NCI-H128 (cell line): Measurements from ENCODE around the gene PAFAH1B1.
"Not testable (repeated sequence)": the region's sequence is repeated elsewhere in the genome, so short reads cannot be mapped to it uniquely, and the experiment has no call there.

ENCODE experiments used
- DNase-seq: peaks from one replicate; lab custom pipeline; 2025; ENCODE audit not compliant: unreplicated experiment; lab: John Stamatoyannopoulos, UW

PAFAH1B1 gene

GRCh38 chr17:2635241-2635640 lies 41.8 kb downstream of the PAFAH1B1 start:
- DNase-seq: no peak

DNA sequence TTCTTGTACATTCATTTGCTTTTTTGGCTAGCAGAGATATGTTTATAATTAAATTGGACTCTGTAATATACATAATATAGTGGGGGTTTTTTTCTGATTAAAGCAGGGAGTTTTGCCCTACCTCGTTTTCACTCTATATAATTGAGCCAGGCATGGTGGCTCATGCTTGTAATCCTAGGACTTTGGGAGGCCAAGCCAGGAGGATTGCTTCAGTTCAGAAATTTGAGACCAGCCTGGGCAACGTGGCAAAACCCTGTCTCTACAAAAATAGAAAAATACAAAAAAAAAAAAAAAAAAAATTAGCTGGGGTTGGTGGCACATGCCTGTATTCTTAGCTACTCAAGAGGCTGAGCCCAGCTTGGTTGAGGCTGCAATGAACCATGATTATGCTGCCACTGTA lies 42.2 kb downstream of the PAFAH1B1 start:
- DNase-seq: no peak

- DNase-seq: no peak
These were observed 42.9 kb downstream of the PAFAH1B1 start for GRCh38 chr17:2636169-2636930.

DNA sequence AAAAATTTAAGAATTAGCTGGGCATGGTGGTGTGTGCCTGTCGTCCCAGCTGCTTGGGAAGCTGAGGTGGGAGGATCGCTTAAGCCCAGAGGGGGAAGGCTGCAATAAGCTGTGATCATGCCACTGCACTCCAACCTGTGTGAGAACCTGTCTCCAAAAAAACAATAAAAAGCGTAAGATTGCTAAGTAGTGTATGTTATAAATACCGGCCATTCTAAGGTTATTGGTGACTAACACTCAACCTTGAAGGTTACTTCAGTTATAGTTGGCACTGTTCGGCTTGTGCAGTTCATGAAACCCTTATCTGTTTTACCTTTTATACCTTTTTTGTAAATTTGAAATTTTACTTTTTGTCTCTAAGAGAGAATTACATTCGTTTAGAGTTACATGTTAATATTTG lies 44.0 kb downstream of the PAFAH1B1 start:
- no peak for DNase-seq

- DNase-seq: no peak
These were observed 51.5 kb downstream of the PAFAH1B1 start for GRCh38 chr17:2644971-2645370.

DNA sequence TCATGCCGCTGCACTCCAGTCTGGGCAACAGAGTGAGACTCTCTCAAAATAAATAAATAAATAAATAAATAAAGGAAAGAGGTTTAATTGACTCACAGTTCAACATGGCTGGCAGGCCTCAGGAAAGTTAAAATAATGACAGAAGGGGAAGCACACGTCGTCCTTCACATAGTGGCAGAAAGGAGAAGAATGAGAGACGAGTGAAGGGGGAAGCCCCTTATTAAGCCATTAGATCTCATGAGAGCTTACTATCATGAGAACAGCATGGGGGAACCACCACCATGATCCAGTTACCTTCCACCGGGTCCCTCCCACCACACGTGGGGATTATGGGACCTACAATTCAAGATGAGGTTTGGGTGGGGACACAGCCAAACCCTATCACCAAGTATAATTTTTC lies 54.5 kb downstream of the PAFAH1B1 start:
- no peak for DNase-seq

DNA sequence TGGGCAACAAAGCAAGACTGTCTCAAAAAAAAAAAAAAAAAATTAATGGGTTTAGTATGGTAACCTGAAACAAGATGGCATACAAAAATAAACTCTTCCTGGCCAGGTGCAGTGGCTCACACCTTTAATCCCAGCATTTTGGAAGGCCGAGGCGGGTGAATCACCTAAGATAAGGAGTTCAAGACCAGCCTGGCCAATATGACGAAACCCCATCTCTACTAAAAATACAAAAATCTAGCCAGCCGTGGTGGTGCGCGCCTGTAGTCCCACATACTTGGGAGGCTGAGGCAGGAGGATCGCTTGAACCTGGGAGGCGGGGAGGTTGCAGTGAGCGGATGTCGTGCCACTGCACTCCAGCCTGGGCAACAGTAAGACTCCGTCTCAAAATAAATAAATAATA lies 55.7 kb downstream of the PAFAH1B1 start:
- DNase-seq: no peak

DNA sequence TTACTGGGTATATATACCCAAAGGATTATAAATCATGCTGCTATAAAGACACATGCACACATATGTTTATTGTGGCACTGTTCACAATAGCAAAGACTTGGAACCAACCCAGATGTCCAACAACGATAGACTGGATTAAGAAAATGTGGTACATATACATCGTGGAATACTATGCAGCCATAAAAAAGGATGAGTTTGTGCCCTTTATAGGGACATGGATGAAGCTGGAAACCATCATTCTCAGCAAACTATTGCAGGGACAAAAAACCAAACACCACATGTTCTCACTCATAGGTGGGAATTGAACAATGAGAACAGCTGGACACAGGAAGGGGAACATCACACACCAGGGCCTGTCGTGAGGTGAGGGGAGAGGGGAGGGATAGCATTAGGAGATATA lies 59.5 kb downstream of the PAFAH1B1 start:
- not testable (repeated sequence) for DNase-seq

- no peak for DNase-seq
These were observed 62.1 kb downstream of the PAFAH1B1 start for GRCh38 chr17:2655546-2655945.

DNA sequence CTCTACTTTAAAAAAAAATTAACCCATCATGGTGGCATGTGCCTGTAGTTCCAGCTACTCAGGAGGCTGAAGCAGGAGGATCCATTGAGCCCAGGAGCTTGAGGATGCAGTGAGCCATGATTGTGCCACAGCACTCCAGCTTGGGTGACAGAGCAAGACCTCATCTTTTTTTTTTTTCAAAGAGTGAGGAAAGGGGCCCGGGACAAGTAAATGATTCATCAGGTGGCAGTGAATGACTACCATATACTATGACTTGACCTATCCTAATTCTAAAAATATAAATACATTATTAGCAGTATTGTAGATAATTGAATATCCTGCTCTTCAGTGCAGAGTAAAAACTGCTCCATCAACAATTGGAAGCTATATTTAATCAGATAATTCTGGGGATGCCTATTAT lies 62.8 kb downstream of the PAFAH1B1 start:
- no peak for DNase-seq

DNA sequence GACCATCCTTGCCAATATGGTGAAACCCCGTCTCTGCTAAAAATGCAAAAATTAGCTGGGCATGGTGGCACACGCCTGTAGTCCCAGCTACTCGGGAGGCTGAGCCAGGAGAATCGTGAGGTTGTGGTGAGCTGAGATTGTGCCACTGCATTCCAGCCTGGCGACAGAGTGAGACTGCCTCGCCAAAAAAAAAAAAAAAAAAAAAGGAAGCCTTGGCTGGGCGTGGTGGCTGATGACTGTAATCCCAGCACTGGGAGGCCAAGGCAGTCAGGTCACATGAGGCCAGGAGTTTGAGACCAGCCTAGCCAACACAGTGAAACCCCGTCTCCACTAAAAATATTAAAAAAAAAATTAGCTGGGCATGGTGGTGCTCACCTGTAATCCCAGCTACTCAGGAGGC lies 65.9 kb downstream of the PAFAH1B1 start:
- not testable (repeated sequence) for DNase-seq

DNA sequence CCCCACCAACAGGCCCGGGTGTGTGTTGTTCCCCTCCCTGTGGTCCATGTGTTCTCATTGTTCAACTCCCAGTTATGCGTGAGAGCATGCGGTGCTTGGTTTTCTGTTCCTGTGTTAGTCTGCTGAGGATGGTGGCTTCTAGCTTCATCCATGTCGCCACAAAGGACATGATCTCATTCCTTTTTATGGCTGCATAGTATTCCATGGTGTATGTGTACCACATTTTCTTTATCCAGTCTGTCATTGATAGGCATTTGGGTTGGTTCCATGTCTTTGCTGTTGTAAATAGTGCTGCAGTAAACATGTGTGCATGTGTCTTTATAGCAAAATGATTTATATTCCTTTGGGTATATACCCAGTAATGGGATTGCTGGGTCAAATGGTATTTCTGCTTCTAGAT lies 67.0 kb downstream of the PAFAH1B1 start:
- not testable (repeated sequence) for DNase-seq

GRCh38 chr17:2672026-2672425 lies 78.6 kb downstream of the PAFAH1B1 start:
- DNase-seq: no peak

DNA sequence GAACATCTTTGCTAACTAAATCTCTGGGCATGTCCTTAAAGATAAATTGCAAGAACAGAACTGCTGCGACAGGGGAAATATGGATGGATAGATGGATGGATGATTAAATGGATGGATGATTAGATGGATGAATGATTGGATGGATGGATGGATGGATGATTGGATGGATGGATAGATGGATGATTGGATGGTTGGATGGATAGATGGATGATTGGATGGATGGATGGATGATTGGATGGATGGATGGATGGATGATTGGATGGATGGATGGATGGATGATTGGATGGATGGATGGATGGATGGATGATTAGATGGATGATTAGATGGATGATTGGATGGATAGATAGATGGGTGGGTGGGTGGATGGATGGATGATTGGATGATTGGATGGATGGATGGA lies 85.8 kb downstream of the PAFAH1B1 start:
- not testable (repeated sequence) for DNase-seq

DNA sequence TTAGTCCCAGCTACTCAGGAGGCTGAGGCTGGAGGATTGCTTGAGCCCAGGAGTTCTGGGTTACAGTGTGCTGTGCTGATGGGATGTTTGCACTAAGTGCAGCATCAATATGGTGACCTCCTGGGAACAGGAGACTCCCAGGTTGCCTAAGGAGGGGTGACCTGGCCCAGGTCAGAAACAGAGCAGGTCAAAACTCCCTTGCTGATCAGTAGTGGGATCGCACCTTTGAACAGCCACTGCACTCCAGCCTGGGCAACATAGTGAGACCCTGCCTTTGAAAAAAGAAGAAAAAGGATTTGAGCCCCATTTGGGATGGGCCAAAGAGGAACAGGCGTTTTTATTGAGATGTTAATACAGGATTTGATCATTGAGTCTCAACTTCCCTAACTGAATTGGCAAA lies 87.5 kb downstream of the PAFAH1B1 start:
- no peak for DNase-seq

DNA sequence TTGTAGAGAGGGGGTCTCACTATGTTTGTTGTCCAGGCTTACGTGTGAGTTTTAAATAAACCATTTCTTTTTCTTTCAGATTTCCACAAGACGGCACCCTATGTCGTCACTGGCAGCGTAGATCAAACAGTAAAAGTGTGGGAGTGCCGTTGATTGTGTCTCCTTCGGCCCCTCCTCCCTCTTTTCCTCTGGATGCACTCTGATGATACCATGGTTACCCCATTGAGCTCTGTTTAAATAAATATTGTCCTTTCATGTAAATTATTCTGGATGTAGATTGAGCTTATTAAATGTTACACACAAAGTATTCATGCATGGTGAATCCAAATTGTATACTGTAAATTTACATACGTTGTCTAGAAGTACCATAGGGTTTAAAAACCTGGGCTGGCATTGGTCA lies 88.2 kb downstream of the PAFAH1B1 start:
- no peak for DNase-seq

DNA sequence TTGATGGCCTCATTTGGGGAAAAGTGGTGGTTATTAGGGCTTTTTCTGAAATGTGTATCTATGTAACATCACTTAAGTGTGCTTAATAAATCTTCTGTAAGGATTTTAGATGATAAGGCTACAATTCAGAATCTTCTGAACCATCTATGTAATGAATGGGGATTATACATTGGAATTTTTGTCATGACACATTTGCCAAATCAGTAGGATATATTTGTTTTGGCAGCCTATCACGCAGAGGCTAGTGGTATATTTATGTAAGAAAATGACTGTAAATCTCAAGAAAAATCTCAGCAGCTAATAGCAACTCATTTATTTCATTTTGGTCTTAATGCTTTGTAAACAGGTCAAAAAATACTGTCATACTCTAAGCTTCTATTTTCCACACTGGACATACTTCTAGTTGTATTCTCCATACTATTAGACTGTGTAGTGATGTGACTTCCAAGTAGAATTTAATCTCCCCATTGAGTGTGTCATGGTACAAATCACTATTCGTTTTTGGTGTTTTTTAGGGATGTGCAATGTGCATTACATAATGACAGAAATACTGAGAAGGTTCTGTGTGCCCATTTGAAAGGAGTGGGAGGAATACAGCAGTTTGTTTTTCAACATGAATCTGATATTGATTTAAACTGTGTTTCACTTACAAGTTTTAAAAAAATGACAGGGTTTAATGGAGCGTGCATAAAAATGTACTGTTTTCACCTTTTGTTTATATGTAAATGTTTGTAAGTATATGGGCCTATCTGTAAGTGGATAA lies 88.9 kb downstream of the PAFAH1B1 start:
- no peak for DNase-seq

DNA sequence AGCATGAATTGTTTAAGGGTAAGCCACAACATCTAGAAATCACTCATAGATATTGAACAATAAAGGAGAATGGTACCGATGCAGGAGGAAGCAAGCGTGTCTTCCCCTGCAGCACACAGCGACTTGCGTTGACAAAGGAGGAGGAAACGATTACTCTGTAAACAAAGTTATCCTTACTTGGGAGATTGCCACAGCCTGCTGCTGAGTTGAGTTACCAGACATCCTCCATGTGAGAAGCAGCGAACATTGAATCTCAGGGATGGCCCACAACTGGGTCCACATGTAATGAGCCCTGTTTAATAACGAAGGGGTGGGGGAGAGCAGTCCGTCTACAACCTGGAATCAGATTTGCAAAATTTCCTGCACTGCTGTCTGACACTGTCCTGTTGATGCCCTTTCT lies 90.5 kb downstream of the PAFAH1B1 start:
- DNase-seq: no peak

- DNase-seq: no peak
These were observed 91.1 kb downstream of the PAFAH1B1 start for GRCh38 chr17:2684549-2684948.

- no peak for DNase-seq
These were observed 92.2 kb downstream of the PAFAH1B1 start for GRCh38 chr17:2685696-2686095.

DNA sequence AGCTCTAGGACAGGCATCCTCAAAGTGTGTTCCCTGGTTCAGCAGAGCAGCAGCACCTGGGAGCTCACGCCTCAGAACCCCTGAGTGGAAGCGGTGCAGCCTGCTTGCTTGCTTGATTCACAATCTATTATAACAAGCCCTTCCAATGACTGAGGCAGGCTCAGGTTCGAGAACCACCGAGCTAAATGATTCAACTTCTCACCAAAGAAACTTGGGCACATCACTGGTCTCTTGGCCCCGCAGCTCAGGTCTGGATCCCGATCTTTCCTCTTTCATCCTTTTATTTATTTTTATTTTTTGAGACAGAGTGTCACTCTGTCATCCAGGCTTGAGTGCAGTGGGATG lies 93.6 kb downstream of the PAFAH1B1 start:
- no peak for DNase-seq
